Measurements from ENCODE around the gene TBPL1. TPM values are rescaled to one million over a fixed set of nuclear protein-coding genes. Genes with fewer than 3 reads are reported as not detected.

TBPL1 gene
- total and polyA plus RNA-seq, 2 donors (not counting 1 experiment from before 2014, with no cell fraction given), result 23.3 to 29.6 TPM

DNA sequence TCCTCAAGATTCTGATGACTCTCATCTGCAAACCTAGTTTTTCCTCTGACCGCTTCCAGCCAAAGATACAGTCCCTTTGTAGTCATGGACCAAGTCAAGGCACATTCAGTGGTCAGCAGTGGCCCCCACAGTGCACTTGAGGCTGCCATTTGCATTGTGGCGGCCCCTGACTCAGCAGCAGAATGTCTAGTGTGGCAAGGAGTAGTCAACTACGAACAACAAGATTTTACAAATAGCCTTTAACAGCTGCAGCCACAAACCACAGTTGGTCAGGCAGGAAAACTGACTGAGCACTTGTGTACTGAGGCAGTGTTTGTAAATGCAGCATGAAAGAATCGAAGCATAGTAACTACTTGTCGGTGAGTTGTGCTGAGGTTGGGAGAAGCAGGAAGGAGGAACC is 49.8 kb downstream of the TBPL1 start:
- ChIA-PET CTCF (interaction anchor here (1.7 kb wide), 1 partner anchor 29 kb away, joined by 4 read pairs; no protein-coding TSS in a partner anchor), POLR2A (no interaction called here)
- no peaks in the 10 kb centered on the region for H3K9me3 ChIP-seq (ENCODE audit: control extremely low read depth in 1 of 3, control insufficient read depth in 2 of 3, insufficient read depth in 1 of 3, low read length in 2 of 3)
- H3K4me1 Mint-ChIP-seq, result no peaks in the 10 kb centered on the region
- peaks cover 0 to 4% (median 0%) of the 10 kb centered on the region in 4 experiments for H3K27me3 ChIP-seq (replicated peaks in 1 of 4; ENCODE audit: control extremely low read depth in 1 of 4, control insufficient read depth in 3 of 4, insufficient read depth in 4 of 4, low read length in 3 of 4)
- H3K27ac ChIP-seq (ENCODE audit: low read length in 2 of 2), result no peak overlapping the region
- ATAC-seq (ENCODE audit: low read depth) (no peak), DNase-seq (no peak)
- H3K9me3 Mint-ChIP-seq (ENCODE audit: insufficient read depth), result no peaks in the 10 kb centered on the region
- H3K27ac Mint-ChIP-seq, result no peak overlapping the region
- no peaks in the 10 kb centered on the region for H3K79me2 ChIP-seq (ENCODE audit: control insufficient read depth, insufficient read depth, low read length)
- intact Hi-C loops (cut with micrococcal nuclease), result no loop called here
- H3K4me2 ChIP-seq (replicated peaks; ENCODE audit: low read depth, low read length, poor library complexity, severe bottlenecking), result no peak overlapping the region
- H3K4me3 ChIP-seq (ENCODE audit: control extremely low read depth in 1 of 5, extremely low read depth in 1 of 5, insufficient read depth in 1 of 5, low read depth in 2 of 5, low read length in 4 of 5), result no peak overlapping the region
- no peak overlapping the region for H2AFZ ChIP-seq (ENCODE audit: insufficient read depth, low read depth, low read length, poor library complexity, severe bottlenecking)
- no peak overlapping the region for H3K9ac ChIP-seq (ENCODE audit: low read length)
- H3K36me3 ChIP-seq (replicated peaks in 1 of 2; ENCODE audit: control extremely low read depth in 1 of 2, control insufficient read depth in 1 of 2, extremely low read depth in 1 of 2, insufficient read depth in 2 of 2, low read length in 1 of 2), result no peaks in the 10 kb centered on the region
- no peaks in the 10 kb centered on the region for H3K4me1 ChIP-seq (ENCODE audit: control insufficient read depth in 2 of 2, insufficient read depth in 2 of 2, low read length in 2 of 2)
- WGBS (ENCODE audit: insufficient coverage), result 80% methylated on average over 2 of the region's 5 CpGs
- H4K20me1 ChIP-seq (ENCODE audit: control insufficient read depth, insufficient read depth, low read length, poor library complexity, severe bottlenecking), result no peaks in the 10 kb centered on the region
- peaks cover 16% of the 10 kb centered on the region for H3K27me3 Mint-ChIP-seq
- TF ChIP-seq, protein P1, sequence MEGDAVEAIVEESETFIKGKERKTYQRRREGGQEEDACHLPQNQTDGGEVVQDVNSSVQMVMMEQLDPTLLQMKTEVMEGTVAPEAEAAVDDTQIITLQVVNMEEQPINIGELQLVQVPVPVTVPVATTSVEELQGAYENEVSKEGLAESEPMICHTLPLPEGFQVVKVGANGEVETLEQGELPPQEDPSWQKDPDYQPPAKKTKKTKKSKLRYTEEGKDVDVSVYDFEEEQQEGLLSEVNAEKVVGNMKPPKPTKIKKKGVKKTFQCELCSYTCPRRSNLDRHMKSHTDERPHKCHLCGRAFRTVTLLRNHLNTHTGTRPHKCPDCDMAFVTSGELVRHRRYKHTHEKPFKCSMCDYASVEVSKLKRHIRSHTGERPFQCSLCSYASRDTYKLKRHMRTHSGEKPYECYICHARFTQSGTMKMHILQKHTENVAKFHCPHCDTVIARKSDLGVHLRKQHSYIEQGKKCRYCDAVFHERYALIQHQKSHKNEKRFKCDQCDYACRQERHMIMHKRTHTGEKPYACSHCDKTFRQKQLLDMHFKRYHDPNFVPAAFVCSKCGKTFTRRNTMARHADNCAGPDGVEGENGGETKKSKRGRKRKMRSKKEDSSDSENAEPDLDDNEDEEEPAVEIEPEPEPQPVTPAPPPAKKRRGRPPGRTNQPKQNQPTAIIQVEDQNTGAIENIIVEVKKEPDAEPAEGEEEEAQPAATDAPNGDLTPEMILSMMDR (IDR thresholded peaks at IDR 0.05), result no peak
- no peak for TF ChIP-seq EZH2 (IDR thresholded peaks at IDR 0.05; ENCODE audit: borderline replicate concordance, insufficient read depth, low read depth, low read length, poor library complexity, severe bottlenecking)
- H3K4me3 Mint-ChIP-seq, result no peak overlapping the region

DNA sequence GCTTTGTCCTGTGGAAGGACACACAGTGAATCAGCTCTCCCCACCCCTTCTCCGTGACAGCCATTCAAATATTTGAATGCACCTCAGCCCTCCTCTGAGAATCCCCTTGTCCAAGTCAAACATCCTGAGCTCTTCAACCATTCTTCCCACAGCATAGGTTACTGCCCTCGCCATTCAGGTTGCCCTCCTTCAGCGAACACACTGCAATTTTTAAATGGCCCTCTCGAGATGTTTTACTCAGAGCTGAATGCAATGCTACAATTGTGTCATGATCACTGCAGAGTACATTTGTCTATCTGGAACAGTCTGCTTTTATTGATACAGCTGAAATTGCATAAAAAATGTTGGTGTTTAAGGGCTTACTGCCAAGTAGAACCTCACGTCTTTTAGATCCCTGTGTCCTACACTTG is 50.5 kb downstream of the TBPL1 start:
- H4K20me1 ChIP-seq (ENCODE audit: control insufficient read depth, insufficient read depth, low read length, poor library complexity, severe bottlenecking), result no peaks in the 10 kb centered on the region
- no peak overlapping the region for H2AFZ ChIP-seq (ENCODE audit: insufficient read depth, low read depth, low read length, poor library complexity, severe bottlenecking)
- Mint-ChIP-seq H3K9me3 (ENCODE audit: insufficient read depth) (no peaks in the 10 kb centered on the region), H3K27ac (no peak overlapping the region), H3K4me1 (no peaks in the 10 kb centered on the region), H3K4me3 (no peak overlapping the region), H3K27me3 (peaks cover 16% of the 10 kb centered on the region)
- TF ChIP-seq EZH2 (IDR thresholded peaks at IDR 0.05; ENCODE audit: borderline replicate concordance, insufficient read depth, low read depth, low read length, poor library complexity, severe bottlenecking), result no peak
- TF ChIP-seq, protein P1 (IDR thresholded peaks at IDR 0.05), result no peak
- H3K9me3 ChIP-seq (ENCODE audit: control extremely low read depth in 1 of 3, control insufficient read depth in 2 of 3, insufficient read depth in 1 of 3, low read length in 2 of 3), result no peaks in the 10 kb centered on the region
- no peak for ATAC-seq (ENCODE audit: low read depth)
- no peak for DNase-seq
- peaks cover 0 to 4% (median 0%) of the 10 kb centered on the region in 4 experiments for H3K27me3 ChIP-seq (replicated peaks in 1 of 4; ENCODE audit: control extremely low read depth in 1 of 4, control insufficient read depth in 3 of 4, insufficient read depth in 4 of 4, low read length in 3 of 4)
- POLR2A ChIA-PET, result no interaction called here
- CTCF ChIA-PET, result interaction anchor here (0.9 to 1.7 kb wide), 4 partner anchors 21 to 93 kb away, joined by 3 to 4 read pairs (median 4); no protein-coding TSS in a partner anchor
- no peaks in the 10 kb centered on the region for H3K4me1 ChIP-seq (ENCODE audit: control insufficient read depth in 2 of 2, insufficient read depth in 2 of 2, low read length in 2 of 2)
- no peak overlapping the region for H3K9ac ChIP-seq (ENCODE audit: low read length)
- no peaks in the 10 kb centered on the region for H3K36me3 ChIP-seq (replicated peaks in 1 of 2; ENCODE audit: control extremely low read depth in 1 of 2, control insufficient read depth in 1 of 2, extremely low read depth in 1 of 2, insufficient read depth in 2 of 2, low read length in 1 of 2)
- H3K27ac ChIP-seq (ENCODE audit: low read length in 2 of 2), result no peak overlapping the region
- no peak overlapping the region for H3K4me3 ChIP-seq (ENCODE audit: control extremely low read depth in 1 of 5, extremely low read depth in 1 of 5, insufficient read depth in 1 of 5, low read depth in 2 of 5, low read length in 4 of 5)
- no peaks in the 10 kb centered on the region for H3K79me2 ChIP-seq (ENCODE audit: control insufficient read depth, insufficient read depth, low read length)
- no peak overlapping the region for H3K4me2 ChIP-seq (replicated peaks; ENCODE audit: low read depth, low read length, poor library complexity, severe bottlenecking)
- intact Hi-C loops (cut with micrococcal nuclease), result no loop called here
- WGBS (ENCODE audit: insufficient coverage), result 95% methylated on average over 4 of the region's 5 CpGs

Measured in B cell (primary cell).